ENCODE measurements around the gene CD27.

Gene CD27

GRCh38 chr12:6396031-6396430, 48.7 kb upstream of the CD27 start (continued):
- no peak for TF ChIP-seq TCF4 (CRISPR knock-in tag; IDR thresholded peaks at IDR 0.05; ENCODE audit: borderline replicate concordance)
- no peak for TF ChIP-seq ISL1 (CRISPR knock-in tag; IDR thresholded peaks at IDR 0.05)
- no peak for TF ChIP-seq ZNF70 (CRISPR knock-in tag; IDR thresholded peaks at IDR 0.05)
- TF ChIP-seq TOX (CRISPR knock-in tag; IDR thresholded peaks at IDR 0.05; ENCODE audit: borderline replicate concordance) = no peak
- no peak for TF ChIP-seq POU6F1 (CRISPR knock-in tag; IDR thresholded peaks at IDR 0.05; ENCODE audit: borderline replicate concordance, low read depth)
- TF ChIP-seq PPARA (CRISPR knock-in tag; IDR thresholded peaks at IDR 0.05; ENCODE audit: borderline replicate concordance) = no peak

GRCh38 chr12:6399884-6400644, 44.7 kb upstream of the CD27 start:
- TF ChIP-seq ZFP3 (CRISPR knock-in tag; IDR thresholded peaks at IDR 0.05) (no peak), PPARA (CRISPR knock-in tag; IDR thresholded peaks at IDR 0.05; ENCODE audit: borderline replicate concordance) (no peak), BACH2 (CRISPR knock-in tag; IDR thresholded peaks at IDR 0.05; ENCODE audit: borderline replicate concordance) (no peak), PATZ1 (CRISPR knock-in tag; IDR thresholded peaks at IDR 0.05; ENCODE audit: borderline replicate concordance) (no peak), ZNF70 (CRISPR knock-in tag; IDR thresholded peaks at IDR 0.05) (no peak), RARB (CRISPR knock-in tag; IDR thresholded peaks at IDR 0.05) (no peak), ARNTL (CRISPR knock-in tag; IDR thresholded peaks at IDR 0.05; ENCODE audit: borderline replicate concordance, low read depth) (no peak), CREB5 (CRISPR knock-in tag; IDR thresholded peaks at IDR 0.05; ENCODE audit: low read depth) (no peak), ZC3H10 (CRISPR knock-in tag; IDR thresholded peaks at IDR 0.05) (no peak), TSHZ2 (CRISPR knock-in tag; IDR thresholded peaks at IDR 0.05) (no peak), ZNF565 (CRISPR knock-in tag; conservative IDR thresholded peaks at IDR 0.05; ENCODE audit: low read depth) (no peak), ZFP30 (CRISPR knock-in tag; IDR thresholded peaks at IDR 0.05) (no peak), SNAI2 (CRISPR knock-in tag; IDR thresholded peaks at IDR 0.05) (no peak), OSR1 (CRISPR knock-in tag; IDR thresholded peaks at IDR 0.05) (no peak), GLIS3 (CRISPR knock-in tag; IDR thresholded peaks at IDR 0.05) (no peak), TOX (CRISPR knock-in tag; IDR thresholded peaks at IDR 0.05; ENCODE audit: borderline replicate concordance) (no peak), CSDC2 (CRISPR knock-in tag; IDR thresholded peaks at IDR 0.05) (no peak)
- no peak for ATAC-seq

GRCh38 chr12:6404390-6404789, 40.4 kb upstream of the CD27 start:
- TF ChIP-seq ZFP3 (CRISPR knock-in tag; IDR thresholded peaks at IDR 0.05) (no peak), POU6F1 (CRISPR knock-in tag; IDR thresholded peaks at IDR 0.05; ENCODE audit: borderline replicate concordance, low read depth) (no peak), TOX (CRISPR knock-in tag; IDR thresholded peaks at IDR 0.05; ENCODE audit: borderline replicate concordance) (no peak)
- no peak for ATAC-seq

All from SK-N-SH treated with all-trans-retinoic acid at 6 μM for 48 hours (cell line).